Progenitor cell of endocrine pancreas (in vitro differentiated cells): ENCODE results near the gene STXBP5. TPM values are rescaled to one million over a fixed set of nuclear protein-coding genes. Genes with fewer than 3 reads are reported as not detected.

ENCODE experiments used
- DNase-seq: peaks from one replicate; pipeline ENCODE4 v3.0.0; 2021; ENCODE audit warnings: low spot score; ENCODE audit not compliant: unreplicated experiment
- H3K27ac Mint-ChIP-seq: 2 replicates; pipeline ENCODE4 v1.8.0; 2021; ENCODE audit warnings: mild to moderate bottlenecking, moderate library complexity, mixed read lengths
- H3K27me3 Mint-ChIP-seq: 2 replicates; pipeline ENCODE4 v1.8.0; 2021; ENCODE audit warnings: mixed read lengths
- H3K36me3 Mint-ChIP-seq: 2 replicates; pipeline ENCODE4 v1.8.0; 2022; ENCODE audit warnings: mixed read lengths; ENCODE audit not compliant: insufficient read depth
- H3K4me1 Mint-ChIP-seq: 2 replicates; pipeline ENCODE4 v1.8.0; 2021; ENCODE audit warnings: low read depth, mixed read lengths
- H3K4me3 Mint-ChIP-seq: 2 replicates; pipeline ENCODE4 v1.8.0; 2021; ENCODE audit warnings: low read depth, mild to moderate bottlenecking, moderate library complexity, mixed read lengths
- H3K9me3 Mint-ChIP-seq: 2 replicates; pipeline ENCODE4 v1.8.0; 2021; ENCODE audit warnings: low read depth, mixed read lengths
- CTCF ChIP-seq: fragments of 200-600 bp; sonication (generic); IDR thresholded peaks from one replicate; pipeline ENCODE4 v1.5.0; 2021; ENCODE audit warnings: antibody characterized with exemption, mild to moderate bottlenecking; ENCODE audit not compliant: unreplicated experiment
- total RNA-seq: library from RNA; stranded (reverse); gene quantifications from 2 replicates; pipeline ENCODE4 v1.2.1, GENCODE V29; 2021

The STXBP5 gene
- total RNA-seq, 1 donor from 2014 or later = 43.0 TPM

- Mint-ChIP-seq H3K36me3 (no peaks in the 10 kb centered on the region), H3K27ac (no peak overlapping the region), H3K27me3 (no peaks in the 10 kb centered on the region), H3K4me3 (no peak overlapping the region), H3K9me3 (no peaks in the 10 kb centered on the region), H3K4me1 (peaks cover 7% of the 10 kb centered on the region)
- no peak for DNase-seq
- no peak for TF ChIP-seq CTCF
Observed at GRCh38 chr6:147200711-147201110, 3.5 kb upstream of the STXBP5 start.

GRCh38 chr6:147201885-147202515, 2.2 kb upstream of the STXBP5 start:
- DNase-seq = no peak
- no peaks in the 10 kb centered on the region for H3K9me3 Mint-ChIP-seq
- peak overlapping the region; percentile 19 for H3K27ac Mint-ChIP-seq
- H3K36me3 Mint-ChIP-seq = no peaks in the 10 kb centered on the region
- H3K27me3 Mint-ChIP-seq = no peaks in the 10 kb centered on the region
- no peak for TF ChIP-seq CTCF
- H3K4me3 Mint-ChIP-seq = peak overlapping the region; percentile 91
- H3K4me1 Mint-ChIP-seq = peaks cover 13% of the 10 kb centered on the region

- H3K36me3 Mint-ChIP-seq = no peaks in the 10 kb centered on the region
- H3K9me3 Mint-ChIP-seq = no peaks in the 10 kb centered on the region
Observed at GRCh38 chr6:147202516-147203310, 1.5 kb upstream of the STXBP5 start.

GRCh38 chr6:147203311-147204059, 732 bp upstream of the STXBP5 start:
- DNase-seq = peak; percentile 65
- Mint-ChIP-seq H3K27ac (peak overlapping the region; percentile 92), H3K4me3 (peak overlapping the region; percentile 91), H3K4me1 (peaks cover 19% of the 10 kb centered on the region), H3K9me3 (no peaks in the 10 kb centered on the region), H3K27me3 (no peaks in the 10 kb centered on the region), H3K36me3 (no peaks in the 10 kb centered on the region)
- no peak for TF ChIP-seq CTCF

More at GRCh38 chr6:147202516-147203310, 1.5 kb upstream of the STXBP5 start:
- H3K4me3 Mint-ChIP-seq = peak overlapping the region; percentile 91
- H3K27ac Mint-ChIP-seq = peak overlapping the region; percentile 92
- TF ChIP-seq CTCF = no peak
- no peaks in the 10 kb centered on the region for H3K27me3 Mint-ChIP-seq
- DNase-seq = peak; percentile 48
- H3K4me1 Mint-ChIP-seq = peaks cover 15% of the 10 kb centered on the region

- peak overlapping the region; percentile 94 for H3K4me3 Mint-ChIP-seq
- H3K27ac Mint-ChIP-seq = peak overlapping the region; percentile 98
- TF ChIP-seq CTCF = no peak
- no peak for DNase-seq
- H3K4me1 Mint-ChIP-seq = peaks cover 21% of the 10 kb centered on the region
- no peaks in the 10 kb centered on the region for H3K9me3 Mint-ChIP-seq
- H3K36me3 Mint-ChIP-seq = no peaks in the 10 kb centered on the region
- no peaks in the 10 kb centered on the region for H3K27me3 Mint-ChIP-seq
Observed at GRCh38 chr6:147204843-147205311, 660 bp downstream of the STXBP5 start.
